NB4 (cell line): ENCODE data around the gene EIPR1.

Experiments
- CTCF ChIP-seq: IDR thresholded peaks from one replicate; pipeline ENCODE4 v1.5.1; 2012; ENCODE audit warnings: low read depth, low read length
- POLR2A ChIP-seq: IDR thresholded peaks from 2 replicates; pipeline ENCODE4 v1.6.1; 2011; ENCODE audit warnings: mild to moderate bottlenecking; ENCODE audit not compliant: insufficient read length; ENCODE audit errors: extremely low read depth
- TF ChIP-seq, protein P1 (sequence below): IDR thresholded peaks from 2 replicates; pipeline ENCODE4 v1.6.1; 2011; ENCODE audit warnings: low read depth, low read length

DNA sequence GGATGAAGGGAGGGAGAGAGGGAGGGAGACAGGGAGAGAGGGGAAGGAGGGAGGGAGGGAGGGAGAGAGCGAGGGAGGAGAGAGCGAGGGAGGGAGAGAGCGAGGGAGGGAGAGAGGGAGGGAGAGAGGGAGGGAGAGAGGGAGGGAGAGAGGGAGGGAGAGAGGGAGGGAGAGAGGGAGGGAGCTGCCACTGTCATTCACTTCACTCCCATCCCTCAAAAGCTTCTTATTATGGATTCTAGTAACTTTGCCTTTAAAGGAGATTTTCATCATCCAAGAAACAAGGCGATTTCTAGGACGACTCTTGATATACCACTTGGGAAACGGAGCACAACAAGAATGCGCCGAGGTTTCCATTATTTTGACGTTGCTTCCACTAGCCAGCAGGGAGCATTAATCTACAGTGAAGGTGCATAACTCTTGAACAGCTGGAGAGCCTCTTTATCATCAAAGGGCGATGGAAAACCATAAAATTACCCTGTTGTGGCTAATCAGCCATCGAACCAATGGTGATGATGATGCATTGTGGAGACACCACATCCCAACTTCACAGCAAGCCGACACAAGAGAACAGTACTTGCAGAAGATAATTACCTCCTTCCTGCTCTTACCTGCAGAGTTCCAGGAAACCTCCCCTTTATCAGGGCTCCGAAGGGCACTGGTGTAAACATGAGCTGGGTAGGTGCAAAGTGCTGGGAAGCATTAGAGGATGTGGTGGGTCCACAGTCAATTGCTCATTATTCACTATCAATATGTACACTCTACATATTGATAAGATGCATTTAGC lies 130.5 kb downstream of the EIPR1 start:
- TF ChIP-seq CTCF: no peak
- TF ChIP-seq, protein P1, sequence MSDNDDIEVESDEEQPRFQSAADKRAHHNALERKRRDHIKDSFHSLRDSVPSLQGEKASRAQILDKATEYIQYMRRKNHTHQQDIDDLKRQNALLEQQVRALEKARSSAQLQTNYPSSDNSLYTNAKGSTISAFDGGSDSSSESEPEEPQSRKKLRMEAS: no peak
- no peak for TF ChIP-seq POLR2A
